ENCODE data around the gene UMODL1.

Gene UMODL1

GRCh38 chr21:42118901-42119300 is 47.8 kb downstream of the UMODL1 start:
- DNase-seq: no peak

DNA sequence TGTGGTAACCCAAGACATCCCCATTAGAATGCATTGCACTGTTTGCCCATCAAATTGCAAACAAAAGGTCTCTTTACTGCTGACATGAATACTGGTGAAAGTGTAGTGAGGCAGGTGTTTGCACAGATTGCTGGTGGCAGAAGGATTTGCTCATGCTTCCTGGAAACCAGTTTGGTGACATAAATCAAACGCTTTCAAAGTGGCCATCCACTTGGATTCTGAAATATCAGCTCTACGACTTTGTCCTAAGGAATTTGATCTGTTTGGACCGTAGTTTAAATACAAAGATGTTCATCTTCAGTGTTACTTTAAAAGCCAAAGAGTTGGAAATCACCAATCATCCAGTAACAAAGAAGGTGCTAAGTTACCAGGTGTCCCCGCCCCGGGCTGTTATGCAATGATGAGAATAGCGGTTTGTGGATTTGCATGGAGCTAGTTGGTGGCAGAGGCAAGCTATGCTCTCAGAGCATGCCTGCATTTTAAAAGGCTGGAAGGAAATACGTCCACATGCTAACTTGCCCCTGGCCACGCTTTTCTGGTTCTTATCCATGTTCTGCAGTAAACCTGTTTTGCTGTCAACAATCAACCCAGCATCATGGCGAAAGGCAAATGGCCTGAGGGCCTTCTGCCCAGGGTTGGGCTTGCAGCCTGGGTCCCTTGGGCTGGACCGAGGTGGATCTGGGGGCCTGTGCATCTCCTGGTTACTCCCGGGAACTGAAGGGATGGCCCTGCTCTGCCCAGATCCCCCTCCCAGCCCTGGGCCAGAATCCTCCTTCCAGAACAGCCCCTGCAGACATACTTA is 49.2 kb downstream of the UMODL1 start:
- DNase-seq: no peak

DNA sequence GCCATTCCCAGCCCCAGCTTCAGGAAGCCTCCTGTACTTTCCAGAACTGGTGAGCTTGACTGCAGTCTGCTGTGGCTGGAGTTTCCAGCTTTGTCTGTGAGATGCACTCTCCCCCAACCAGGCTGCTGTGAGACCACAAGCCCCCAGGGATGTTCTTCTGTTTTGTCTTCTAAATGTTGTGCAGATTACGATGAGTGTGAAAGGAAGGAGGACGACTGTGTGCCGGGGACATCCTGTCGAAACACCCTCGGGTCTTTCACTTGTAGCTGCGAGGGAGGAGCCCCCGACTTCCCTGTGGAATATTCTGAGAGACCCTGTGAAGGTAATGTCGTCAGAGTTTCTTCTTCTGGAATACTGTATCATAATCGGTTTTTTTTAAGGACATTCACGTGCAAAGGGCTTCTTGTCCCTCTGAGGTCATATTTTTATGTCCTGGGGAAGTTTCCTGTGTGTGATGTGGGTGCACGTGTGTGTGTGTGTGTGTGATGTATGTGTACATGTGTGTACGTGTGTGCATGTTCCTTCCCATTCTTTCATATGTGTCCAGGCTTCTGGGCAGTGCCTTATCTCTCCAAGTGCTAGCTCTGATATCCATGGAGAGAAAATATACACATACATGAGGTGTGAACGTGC is 49.9 kb downstream of the UMODL1 start:
- DNase-seq: no peak

GRCh38 chr21:42121794-42122193 is 50.7 kb downstream of the UMODL1 start:
- no peak for DNase-seq

DNA sequence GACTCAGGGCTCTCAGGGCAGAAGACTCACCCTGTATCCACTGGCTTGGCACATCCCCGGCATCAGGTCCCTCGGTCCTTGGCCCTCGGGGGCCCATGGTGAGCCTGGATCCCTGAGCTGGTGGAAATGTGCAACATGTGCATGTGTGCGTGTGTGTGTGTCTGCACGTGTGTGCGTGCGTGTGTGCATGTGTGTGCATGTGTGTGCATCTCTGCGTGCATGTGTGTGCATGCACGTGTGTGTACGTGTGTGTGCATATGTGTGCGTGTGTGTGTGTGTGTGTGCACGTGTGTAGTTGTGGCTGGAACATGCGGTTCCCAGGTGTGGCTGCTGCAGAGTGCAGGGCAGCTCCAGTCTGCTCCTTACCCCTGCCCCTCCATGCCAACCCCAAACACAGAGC is 51.3 kb downstream of the UMODL1 start:
- DNase-seq: no peak

GRCh38 chr21:42122808-42123207 is 51.7 kb downstream of the UMODL1 start:
- no peak for DNase-seq

DNA sequence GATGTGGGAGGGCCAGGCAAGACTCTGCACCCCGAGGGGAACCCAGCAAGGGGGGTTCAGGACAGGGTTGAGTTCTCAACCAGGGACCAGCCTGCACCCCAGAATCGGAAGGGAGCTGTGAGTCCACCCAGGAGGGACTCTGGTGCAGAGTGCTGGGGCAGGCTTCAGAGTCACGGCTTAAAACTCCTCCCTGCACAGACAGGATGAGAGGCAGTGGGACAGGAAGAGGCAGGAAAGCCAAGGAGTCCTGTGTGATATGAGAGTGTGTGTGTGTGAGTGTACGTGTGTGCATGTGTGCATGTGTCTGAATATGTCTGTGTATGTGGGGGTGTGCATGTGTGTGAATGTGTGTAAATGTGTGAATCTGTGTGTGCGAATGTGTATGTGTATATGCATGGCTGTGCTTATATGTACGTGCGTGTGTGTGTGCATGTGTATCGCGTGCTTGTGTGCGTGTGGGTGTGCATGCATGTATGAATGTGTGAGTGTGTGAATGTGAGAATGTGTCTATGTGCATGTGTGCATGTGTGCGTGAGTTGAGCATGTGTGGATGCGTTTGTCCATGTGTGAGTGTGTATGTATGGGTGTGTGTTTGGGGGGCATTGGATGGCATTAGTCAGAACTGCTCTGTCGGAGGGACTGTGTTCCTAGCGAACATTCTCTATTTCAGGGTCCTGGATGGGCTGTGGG is 52.2 kb downstream of the UMODL1 start:
- no peak for DNase-seq

GRCh38 chr21:42124081-42124480 is 53.0 kb downstream of the UMODL1 start:
- no peak for DNase-seq

- no peak for DNase-seq
These were observed 53.9 kb downstream of the UMODL1 start for GRCh38 chr21:42124826-42125570.

GRCh38 chr21:42125571-42126544 is 54.7 kb downstream of the UMODL1 start:
- DNase-seq: no peak

DNA sequence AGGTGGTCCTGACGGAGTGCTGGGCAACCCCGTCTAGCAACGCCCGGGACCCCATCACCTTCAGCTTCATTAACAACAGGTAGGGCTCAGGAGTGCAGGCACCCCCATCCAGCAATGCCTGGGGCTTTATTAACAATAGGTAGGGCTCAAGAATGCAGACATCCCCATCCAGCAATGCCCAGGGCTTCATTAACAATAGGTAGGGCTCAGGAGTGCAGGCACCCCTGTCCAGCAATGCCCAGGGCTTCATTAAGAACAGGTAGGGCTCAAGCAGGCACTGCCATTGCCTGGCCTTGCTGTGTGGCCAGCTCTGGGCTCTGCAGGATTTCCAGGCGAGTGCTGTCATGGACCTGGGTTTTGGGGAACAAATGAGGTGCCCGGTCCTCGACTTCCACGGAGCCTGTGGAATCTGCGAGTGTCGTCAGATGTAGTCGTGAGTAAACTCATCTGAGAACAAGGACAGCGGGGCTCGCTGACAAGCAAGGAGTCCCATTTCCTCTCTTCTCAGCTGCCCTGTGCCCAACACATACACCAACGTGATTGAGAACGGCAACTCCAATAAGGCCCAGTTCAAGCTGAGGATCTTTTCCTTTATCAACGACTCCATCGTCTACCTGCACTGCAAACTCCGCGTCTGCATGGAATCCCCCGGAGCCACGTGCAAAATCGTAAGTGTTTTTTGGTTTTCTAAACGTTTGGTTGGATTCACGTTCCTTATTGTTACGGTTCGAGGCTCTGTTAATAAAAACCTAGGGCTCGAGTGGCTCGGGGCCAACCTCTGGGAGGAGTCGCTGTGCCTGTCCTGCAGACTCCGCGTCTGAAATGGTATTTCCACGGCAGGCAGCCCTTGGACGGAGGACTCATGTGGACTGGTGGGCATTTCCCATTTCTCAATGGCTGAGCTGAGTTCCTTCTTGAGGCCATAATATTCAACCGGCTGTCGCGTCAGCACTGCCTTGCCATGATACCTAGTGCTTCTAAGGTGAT is 56.3 kb downstream of the UMODL1 start:
- DNase-seq: no peak

- no peak for DNase-seq
These were observed 58.5 kb downstream of the UMODL1 start for GRCh38 chr21:42129300-42130266.

- no peak for DNase-seq
These were observed 59.3 kb downstream of the UMODL1 start for GRCh38 chr21:42130441-42130840.

DNA sequence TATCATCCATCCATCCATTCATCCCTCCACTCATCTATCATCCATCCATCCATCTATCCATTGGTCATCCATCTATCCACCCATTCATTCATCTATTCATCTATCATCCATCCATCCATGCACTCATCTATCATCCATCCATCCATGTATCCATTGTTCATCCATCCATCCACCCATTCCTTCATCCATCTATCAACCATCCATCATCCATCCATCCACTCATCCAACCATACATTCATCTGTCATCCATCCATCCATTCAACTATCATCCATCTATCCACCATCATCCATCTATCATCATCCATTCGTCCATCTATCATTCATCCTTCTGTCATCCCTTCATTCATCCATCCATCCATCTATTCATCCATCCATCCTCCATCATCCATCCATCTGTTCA is 61.1 kb downstream of the UMODL1 start:
- DNase-seq: no peak

GRCh38 chr21:42133131-42133530 is 62.0 kb downstream of the UMODL1 start:
- no peak for DNase-seq

GRCh38 chr21:42135386-42136052 is 64.4 kb downstream of the UMODL1 start:
- DNase-seq: no peak

GRCh38 chr21:42137191-42137904 is 66.2 kb downstream of the UMODL1 start:
- DNase-seq: no peak
